NB4 (cell line): ENCODE data around the gene GSTO2.

Experiments
- CTCF ChIP-seq: IDR thresholded peaks from one replicate; pipeline ENCODE4 v1.5.1; 2012; ENCODE audit warnings: low read depth, low read length
- MAX ChIP-seq: IDR thresholded peaks from 2 replicates; pipeline ENCODE4 v1.6.1; 2011; ENCODE audit warnings: low read depth, low read length
- MYC ChIP-seq: IDR thresholded peaks from 2 replicates; pipeline ENCODE4 v1.6.1; 2011; ENCODE audit warnings: low read depth, low read length
- POLR2A ChIP-seq: IDR thresholded peaks from 2 replicates; pipeline ENCODE4 v1.6.1; 2011; ENCODE audit warnings: mild to moderate bottlenecking; ENCODE audit not compliant: insufficient read length; ENCODE audit errors: extremely low read depth

GRCh38 chr10:104259999-104260774 is 8.8 kb upstream of the GSTO2 start:
- TF ChIP-seq CTCF = no peak
- TF ChIP-seq MAX = no peak
- no peak for TF ChIP-seq POLR2A
- no peak for TF ChIP-seq MYC
